ENCODE data around the gene KIF13A. TPM values are rescaled to one million over a fixed set of nuclear protein-coding genes. Genes with fewer than 3 reads are reported as not detected.

KIF13A gene
- total RNA-seq, 1 experiment from 2014 or later, result 24.1 TPM

GRCh38 chr6:17923401-17923863 is 64.0 kb downstream of the KIF13A start:
- no peak for TF ChIP-seq CTCF (IDR thresholded peaks at IDR 0.05; ENCODE audit: unreplicated experiment)
- ChIA-PET CTCF (interaction anchor here (0.5 to 1.6 kb wide), 3 partner anchors 18 to 61 kb away, joined by 3 to 4 read pairs (median 3); no protein-coding TSS in a partner anchor), POLR2A (interaction anchor here (0.5 to 1.7 kb wide), 7 partner anchors 10 to 232 kb away, joined by 3 to 6 read pairs (median 3); partner anchors contain the start of gene TPMT)
- Mint-ChIP-seq H3K4me3 (ENCODE audit: unreplicated experiment) (no peak overlapping the region), H3K27ac (ENCODE audit: low read depth, unreplicated experiment) (no peak overlapping the region), H3K9me3 (ENCODE audit: unreplicated experiment) (no peaks in the 10 kb centered on the region), H3K27me3 (ENCODE audit: insufficient read depth, unreplicated experiment) (no peaks in the 10 kb centered on the region), H3K36me3 (ENCODE audit: insufficient read depth, unreplicated experiment) (no peaks in the 10 kb centered on the region), H3K4me1 (ENCODE audit: insufficient read depth, unreplicated experiment) (no peaks in the 10 kb centered on the region)
- no TSS peak for BruUV-seq (replicated peaks)
- no peak for DNase-seq (ENCODE audit: unreplicated experiment)
- intact Hi-C loops (cut with micrococcal nuclease), result no loop called here

- CTCF ChIA-PET, result no interaction called here
- TF ChIP-seq CTCF (IDR thresholded peaks at IDR 0.05; ENCODE audit: unreplicated experiment), result no peak
- DNase-seq (ENCODE audit: unreplicated experiment), result no peak
- POLR2A ChIA-PET, result interaction anchor here (0.7 to 1.0 kb wide), 3 partner anchors 10 to 26 kb away, joined by 3 read pairs; no protein-coding TSS in a partner anchor
- Mint-ChIP-seq H3K27me3 (ENCODE audit: insufficient read depth, unreplicated experiment) (no peaks in the 10 kb centered on the region), H3K36me3 (ENCODE audit: insufficient read depth, unreplicated experiment) (no peaks in the 10 kb centered on the region), H3K9me3 (ENCODE audit: unreplicated experiment) (no peaks in the 10 kb centered on the region), H3K27ac (ENCODE audit: low read depth, unreplicated experiment) (no peak overlapping the region), H3K4me3 (ENCODE audit: unreplicated experiment) (no peak overlapping the region), H3K4me1 (ENCODE audit: insufficient read depth, unreplicated experiment) (no peaks in the 10 kb centered on the region)
- BruUV-seq (replicated peaks), result no TSS peak
- intact Hi-C loops (cut with micrococcal nuclease), result no loop called here
Observed at GRCh38 chr6:17921454-17921853, 66.0 kb downstream of the KIF13A start.

- no peaks in the 10 kb centered on the region for H3K27me3 Mint-ChIP-seq (ENCODE audit: insufficient read depth, unreplicated experiment)
- CTCF ChIA-PET, result interaction anchor here (0.7 kb wide), 1 partner anchor 52 kb away, joined by 3 read pairs; no protein-coding TSS in a partner anchor
- intact Hi-C loops (cut with micrococcal nuclease), result no loop called here
- H3K9me3 Mint-ChIP-seq (ENCODE audit: unreplicated experiment), result no peaks in the 10 kb centered on the region
- no peak overlapping the region for H3K27ac Mint-ChIP-seq (ENCODE audit: low read depth, unreplicated experiment)
- no peak for TF ChIP-seq CTCF (IDR thresholded peaks at IDR 0.05; ENCODE audit: unreplicated experiment)
- H3K4me1 Mint-ChIP-seq (ENCODE audit: insufficient read depth, unreplicated experiment), result no peaks in the 10 kb centered on the region
- H3K36me3 Mint-ChIP-seq (ENCODE audit: insufficient read depth, unreplicated experiment), result no peaks in the 10 kb centered on the region
- DNase-seq (ENCODE audit: unreplicated experiment), result no peak
- POLR2A ChIA-PET, result no interaction called here
- no peak overlapping the region for H3K4me3 Mint-ChIP-seq (ENCODE audit: unreplicated experiment)
- no TSS peak for BruUV-seq (replicated peaks)
Observed at GRCh38 chr6:17919496-17919895, 67.9 kb downstream of the KIF13A start.

- TF ChIP-seq CTCF (IDR thresholded peaks at IDR 0.05; ENCODE audit: unreplicated experiment), result no peak
- intact Hi-C loops (cut with micrococcal nuclease), result no loop called here
- H3K36me3 Mint-ChIP-seq (ENCODE audit: insufficient read depth, unreplicated experiment), result no peaks in the 10 kb centered on the region
- H3K4me1 Mint-ChIP-seq (ENCODE audit: insufficient read depth, unreplicated experiment), result no peaks in the 10 kb centered on the region
- DNase-seq (ENCODE audit: unreplicated experiment), result no peak
- H3K4me3 Mint-ChIP-seq (ENCODE audit: unreplicated experiment), result no peak overlapping the region
- H3K9me3 Mint-ChIP-seq (ENCODE audit: unreplicated experiment), result no peaks in the 10 kb centered on the region
- no TSS peak for BruUV-seq (replicated peaks)
- ChIA-PET CTCF (interaction anchor here (0.7 kb wide), 1 partner anchor 15 kb away, joined by 3 read pairs; no protein-coding TSS in a partner anchor), POLR2A (interaction anchor here (0.6 kb wide), 1 partner anchor 42 kb away, joined by 3 read pairs; no protein-coding TSS in a partner anchor)
- H3K27ac Mint-ChIP-seq (ENCODE audit: low read depth, unreplicated experiment), result no peak overlapping the region
- no peaks in the 10 kb centered on the region for H3K27me3 Mint-ChIP-seq (ENCODE audit: insufficient read depth, unreplicated experiment)
Observed at GRCh38 chr6:17917837-17918763, 69.3 kb downstream of the KIF13A start.
